Liver (tissue), 9 donors: ENCODE results near the gene DPYD. TPM values are rescaled to one million over a fixed set of nuclear protein-coding genes. Genes with fewer than 3 reads are reported as not detected.

Source experiments
- DNase-seq: peaks from one replicate; pipeline ENCODE4 v3.0.0-alpha.2; 2017; ENCODE audit warnings: low spot score
- H3K27ac ChIP-seq, 2 donors: one replicate each; pipeline ENCODE4 v1.7.0; 2013; ENCODE audit warnings: inconsistent platforms in 2 of 2, low read length in 2 of 2, control low read depth in 1 of 2, low read depth in 1 of 2, mild to moderate bottlenecking in 1 of 2
- H3K27me3 ChIP-seq, 4 donors: one replicate each; pipeline versions ENCODE4 v1.6.1 to v1.7.0; 2013; ENCODE audit warnings: low read length in 3 of 4, inconsistent platforms in 1 of 4, mild to moderate bottlenecking in 1 of 4, moderate library complexity in 1 of 4; ENCODE audit not compliant: control insufficient read depth in 4 of 4, insufficient read depth in 4 of 4
- H3K36me3 ChIP-seq, 4 donors: one replicate each; pipeline versions ENCODE4 v1.6.1 to v1.7.0; 2013; ENCODE audit warnings: low read length in 3 of 4, mild to moderate bottlenecking in 3 of 4, low read depth in 1 of 4, moderate library complexity in 1 of 4; ENCODE audit not compliant: control insufficient read depth in 4 of 4, insufficient read depth in 3 of 4
- H3K4me1 ChIP-seq, 4 donors: one replicate each; pipeline versions ENCODE4 v1.6.1 to v1.7.0; 2013; ENCODE audit warnings: low read length in 3 of 4, mild to moderate bottlenecking in 3 of 4, moderate library complexity in 1 of 4; ENCODE audit not compliant: control insufficient read depth in 4 of 4, insufficient read depth in 4 of 4
- H3K4me3 ChIP-seq, 3 donors: one replicate each; pipeline versions ENCODE4 v1.6.1 to v1.7.0; 2013; ENCODE audit warnings: low read length in 3 of 3, control low read depth in 1 of 3, low read depth in 1 of 3, mild to moderate bottlenecking in 1 of 3
- H3K9ac ChIP-seq, 2 donors: one replicate each; pipeline ENCODE4 v1.7.0; 2013; ENCODE audit warnings: low read length in 2 of 2, mild to moderate bottlenecking in 2 of 2, moderate library complexity in 2 of 2, control low read depth in 1 of 2, low read depth in 1 of 2
- H3K9me3 ChIP-seq, 4 donors: one replicate each; pipeline versions ENCODE4 v1.6.1 to v1.7.0; 2013; ENCODE audit warnings: low read length in 3 of 4; ENCODE audit not compliant: control insufficient read depth in 4 of 4
- ATF3 ChIP-seq: IDR thresholded peaks from 2 replicates; pipeline ENCODE4 v1.6.1; 2016; ENCODE audit warnings: antibody characterized with exemption
- CTCF ChIP-seq: fragments of 150-350 bp; IDR thresholded peaks from 2 replicates; pipeline ENCODE4 v1.5.1; 2017; ENCODE audit warnings: improper control_type of control experiment, low read depth, low read length; ENCODE audit not compliant: missing input control
- EGR1 ChIP-seq, 2 donors: IDR thresholded peaks; 2 replicates each; pipeline ENCODE4 v1.6.1; 2016 to 2018; ENCODE audit warnings: antibody characterized with exemption in 2 of 2, low read depth in 2 of 2
- FOXA1 ChIP-seq: IDR thresholded peaks from 2 replicates; pipeline ENCODE4 v1.6.1; 2016; ENCODE audit warnings: antibody characterized with exemption
- FOXA2 ChIP-seq: IDR thresholded peaks from 2 replicates; pipeline ENCODE4 v1.6.1; 2016; ENCODE audit warnings: antibody characterized with exemption
- GABPA ChIP-seq, 2 donors: IDR thresholded peaks in 1 of 2; conservative IDR thresholded peaks in 1 of 2; 2 replicates each; pipeline ENCODE4 v1.6.1; 2016; ENCODE audit warnings: antibody characterized with exemption in 2 of 2, mild to moderate bottlenecking in 1 of 2, moderate library complexity in 1 of 2
- HNF4A ChIP-seq, 2 donors: conservative IDR thresholded peaks; 2 replicates each; pipeline ENCODE4 v1.6.1; 2016; ENCODE audit warnings: antibody characterized with exemption in 2 of 2, mild to moderate bottlenecking in 2 of 2
- HNF4G ChIP-seq: IDR thresholded peaks from 2 replicates; pipeline ENCODE4 v1.6.1; 2016; ENCODE audit warnings: antibody characterized with exemption
- NR2F2 ChIP-seq: IDR thresholded peaks from 2 replicates; pipeline ENCODE4 v1.6.1; 2016; ENCODE audit warnings: antibody characterized with exemption
- RAD21 ChIP-seq, 2 donors: IDR thresholded peaks; 2 replicates each; pipeline ENCODE4 v1.6.1; 2016; ENCODE audit warnings: antibody characterized with exemption in 2 of 2, mild to moderate bottlenecking in 2 of 2
- RXRA ChIP-seq, 2 donors: IDR thresholded peaks; 2 replicates each; pipeline ENCODE4 v1.6.1; 2017 to 2018; ENCODE audit warnings: antibody characterized with exemption in 2 of 2, mild to moderate bottlenecking in 1 of 2
- SP1 ChIP-seq: IDR thresholded peaks from 2 replicates; pipeline ENCODE4 v1.6.1; 2018; ENCODE audit warnings: antibody characterized with exemption, mild to moderate bottlenecking
- TAF1 ChIP-seq: conservative IDR thresholded peaks from 2 replicates; pipeline ENCODE4 v1.6.1; 2016; ENCODE audit warnings: antibody characterized with exemption, mild to moderate bottlenecking
- YY1 ChIP-seq: IDR thresholded peaks from 2 replicates; pipeline ENCODE4 v1.6.1; 2016; ENCODE audit warnings: antibody characterized with exemption, mild to moderate bottlenecking
- ZBTB33 ChIP-seq: IDR thresholded peaks from 2 replicates; pipeline ENCODE4 v1.6.1; 2016; ENCODE audit warnings: antibody characterized with exemption
- WGBS: extraction: QIAGEN DNeasy Blood & Tissue Kit; methylation state at CpG from one replicate; pipeline ENCODE4 v1.1.7; 2013; 5-methylcytosine and 5-hydroxymethylcytosine counted together
- polyA plus RNA-seq, 2 donors: library from polyadenylated mRNA; stranded (reverse) in 1 of 2; unstranded in 1 of 2; fragments of 200-250 nt in 1 of 2; fragments of >200 nt in 1 of 2; fragmentation: Nextera tagmentation in 1 of 2; extraction: Ambion mirVana in 1 of 2; gene quantifications; one replicate each; pipeline versions ENCODE4 v1.2.1 to v1.2.3, GENCODE V29; 2013 to 2015
- total RNA-seq, 2 donors: library from RNA; depleted of rRNA; stranded (reverse); fragments of >200 nt; gene quantifications; one replicate each; pipeline ENCODE4 v1.2.3, GENCODE V29; 2014
- TF ChIP-seq, protein P1 (sequence below): IDR thresholded peaks from 2 replicates; pipeline ENCODE4 v1.6.1; 2016; ENCODE audit warnings: antibody characterized with exemption
- TF ChIP-seq, protein P2 (sequence below): IDR thresholded peaks from 2 replicates; pipeline ENCODE4 v1.6.1; 2016; ENCODE audit warnings: antibody characterized with exemption, mild to moderate bottlenecking
- donor health status: healthy.
- donor health status: healthy.
- donor health status: healthy.
- donor health status: healthy.
- donor health status: healthy.

DPYD gene
- total and polyA plus RNA-seq, 4 donors, result 16.2 to 142 (median 47.0) TPM

- DNase-seq, result no peak
- Histone ChIP-seq H3K9ac (no peak overlapping the region), H3K9me3 (no peaks in the 10 kb centered on the region), H3K27me3 (no peaks in the 10 kb centered on the region), H3K27ac (no peak overlapping the region), H3K4me1 (no peaks in the 10 kb centered on the region), H3K36me3 (no peaks in the 10 kb centered on the region), H3K4me3 (no peak overlapping the region)
- TF ChIP-seq CTCF (no peak), TAF1 (no peak), RAD21 (IDR thresholded peaks at IDR 0.05) (no peak), FOXA1 (no peak), EGR1 (IDR thresholded peaks at IDR 0.05; ENCODE audit: low read depth in 2 of 2) (no peak), YY1 (no peak), HNF4G (no peak), ZBTB33 (no peak), HNF4A (conservative IDR thresholded peaks at IDR 0.05) (no peak), RXRA (IDR thresholded peaks at IDR 0.05) (no peak), SP1 (no peak), NR2F2 (no peak)
- TF ChIP-seq, protein P1, sequence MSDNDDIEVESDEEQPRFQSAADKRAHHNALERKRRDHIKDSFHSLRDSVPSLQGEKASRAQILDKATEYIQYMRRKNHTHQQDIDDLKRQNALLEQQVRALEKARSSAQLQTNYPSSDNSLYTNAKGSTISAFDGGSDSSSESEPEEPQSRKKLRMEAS, result no peak
- 83% methylated on average over 3 of the region's 3 CpGs for WGBS
Observed at GRCh38 chr1:97938285-97938642, 17.4 kb upstream of the DPYD start.

GRCh38 chr1:97936976-97937375, 16.1 kb upstream of the DPYD start:
- Histone ChIP-seq H3K27ac (no peak overlapping the region), H3K9ac (no peak overlapping the region), H3K9me3 (no peaks in the 10 kb centered on the region), H3K36me3 (no peaks in the 10 kb centered on the region), H3K27me3 (no peaks in the 10 kb centered on the region), H3K4me1 (no peaks in the 10 kb centered on the region), H3K4me3 (no peak overlapping the region)
- no peak for TF ChIP-seq HNF4G
- no peak for TF ChIP-seq NR2F2
- TF ChIP-seq, protein P1, result no peak
- no peak for TF ChIP-seq CTCF
- no peak for TF ChIP-seq TAF1
- TF ChIP-seq, protein P2, sequence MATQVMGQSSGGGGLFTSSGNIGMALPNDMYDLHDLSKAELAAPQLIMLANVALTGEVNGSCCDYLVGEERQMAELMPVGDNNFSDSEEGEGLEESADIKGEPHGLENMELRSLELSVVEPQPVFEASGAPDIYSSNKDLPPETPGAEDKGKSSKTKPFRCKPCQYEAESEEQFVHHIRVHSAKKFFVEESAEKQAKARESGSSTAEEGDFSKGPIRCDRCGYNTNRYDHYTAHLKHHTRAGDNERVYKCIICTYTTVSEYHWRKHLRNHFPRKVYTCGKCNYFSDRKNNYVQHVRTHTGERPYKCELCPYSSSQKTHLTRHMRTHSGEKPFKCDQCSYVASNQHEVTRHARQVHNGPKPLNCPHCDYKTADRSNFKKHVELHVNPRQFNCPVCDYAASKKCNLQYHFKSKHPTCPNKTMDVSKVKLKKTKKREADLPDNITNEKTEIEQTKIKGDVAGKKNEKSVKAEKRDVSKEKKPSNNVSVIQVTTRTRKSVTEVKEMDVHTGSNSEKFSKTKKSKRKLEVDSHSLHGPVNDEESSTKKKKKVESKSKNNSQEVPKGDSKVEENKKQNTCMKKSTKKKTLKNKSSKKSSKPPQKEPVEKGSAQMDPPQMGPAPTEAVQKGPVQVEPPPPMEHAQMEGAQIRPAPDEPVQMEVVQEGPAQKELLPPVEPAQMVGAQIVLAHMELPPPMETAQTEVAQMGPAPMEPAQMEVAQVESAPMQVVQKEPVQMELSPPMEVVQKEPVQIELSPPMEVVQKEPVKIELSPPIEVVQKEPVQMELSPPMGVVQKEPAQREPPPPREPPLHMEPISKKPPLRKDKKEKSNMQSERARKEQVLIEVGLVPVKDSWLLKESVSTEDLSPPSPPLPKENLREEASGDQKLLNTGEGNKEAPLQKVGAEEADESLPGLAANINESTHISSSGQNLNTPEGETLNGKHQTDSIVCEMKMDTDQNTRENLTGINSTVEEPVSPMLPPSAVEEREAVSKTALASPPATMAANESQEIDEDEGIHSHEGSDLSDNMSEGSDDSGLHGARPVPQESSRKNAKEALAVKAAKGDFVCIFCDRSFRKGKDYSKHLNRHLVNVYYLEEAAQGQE, result no peak
- no peak for TF ChIP-seq GABPA (IDR thresholded peaks at IDR 0.05 in 1 of 2, conservative IDR thresholded peaks at IDR 0.05 in 1 of 2)
- no peak for TF ChIP-seq FOXA1
- no peak for TF ChIP-seq SP1
- no peak for TF ChIP-seq RXRA (IDR thresholded peaks at IDR 0.05)
- TF ChIP-seq RAD21 (IDR thresholded peaks at IDR 0.05), result no peak
- TF ChIP-seq EGR1 (IDR thresholded peaks at IDR 0.05; ENCODE audit: low read depth in 2 of 2), result no peak
- TF ChIP-seq ZBTB33, result no peak
- no peak for TF ChIP-seq FOXA2
- TF ChIP-seq HNF4A (conservative IDR thresholded peaks at IDR 0.05), result no peak
- TF ChIP-seq ATF3, result no peak
- DNase-seq, result no peak
- WGBS, result 91% methylated on average over 2 of the region's 2 CpGs
